HCT116 (cell line): ENCODE data around the gene PLS3. TPM values are rescaled to one million over a fixed set of nuclear protein-coding genes. Genes with fewer than 3 reads are reported as not detected.

ENCODE experiments used
- ATAC-seq: fragments of 200-7000 bp; cut with Tn5 transposase; 2 replicates; pipeline ENCODE4 v1.9.1; 2020; ENCODE audit warnings: mild to moderate bottlenecking, moderate library complexity
- BruUV-seq: library from RNA; stranded (reverse); fragments of 400-500 nt; replicated peaks from 2 replicates; lab custom pipeline; 2021; lab: Mats Ljungman, UMichigan
- CTCF ChIA-PET: fragments of 300-600 bp; sonication (Branson Sonifier 250); formaldehyde crosslinking; loops from one replicate; lab custom pipeline; 2021; ENCODE audit warnings: antibody characterized with exemption; lab: Charles Lee
- POLR2A ChIA-PET: fragments of 300-600, 350-600 bp; sonication (Branson Sonifier 250); formaldehyde crosslinking; loops from one replicate; lab custom pipeline; 2021; ENCODE audit warnings: antibody characterized with exemption; lab: Charles Lee
- RAD21 ChIA-PET, 2 experiments: fragments of 300-600 bp; sonication (Branson Sonifier 250); formaldehyde crosslinking; loops; one replicate each; lab custom pipeline; 2023; ENCODE audit warnings: low total read pairs in 2 of 2; ENCODE audit not compliant: uncharacterized antibody in 2 of 2, unreplicated experiment in 2 of 2, low non-redundant PET in 1 of 2; lab: Charles Lee
- DNase-seq: peaks from one replicate; pipeline ENCODE4 v3.0.0-alpha.2; 2010; ENCODE audit warnings: low read depth, low spot score
- H2AFZ ChIP-seq: fragments of 200-600 bp; shearing (Covaris generic), sonication (generic); 2 replicates; pipeline ENCODE4 v1.6.1; 2017; ENCODE audit warnings: low read depth, mixed run types, mixed read lengths, antibody characterized with exemption, low read length; ENCODE audit not compliant: poor library complexity, severe bottlenecking
- H3K27ac ChIP-seq: 2 replicates; pipeline ENCODE4 v1.5.1; 2012; ENCODE audit warnings: low read depth, low read length
- H3K27me3 ChIP-seq: fragments of 200-600 bp; sonication (generic); 2 replicates; pipeline ENCODE4 v1.6.1; 2016; ENCODE audit warnings: mixed run types, low read length, mixed read lengths; ENCODE audit not compliant: insufficient read depth
- H3K36me3 ChIP-seq, 2 experiments: fragments of 200-500 bp in 1 of 2; fragments of 200-600 bp in 1 of 2; sonication (Bioruptor generic) in 1 of 2; sonication (generic) in 1 of 2; 2 replicates each; pipeline versions ENCODE4 v1.5.1 to v1.6.1; 2014 to 2016; ENCODE audit warnings: low read length in 2 of 2, inconsistent platforms in 1 of 2, mixed read lengths in 1 of 2, mixed run types in 1 of 2; ENCODE audit not compliant: insufficient read depth in 2 of 2, control insufficient read depth in 1 of 2
- H3K4me1 ChIP-seq, 2 experiments: fragments of 200-600 bp in 1 of 2; sonication (generic) in 1 of 2; 2 replicates each; pipeline versions ENCODE4 v1.5.1 to v1.6.1; 2012 to 2017; ENCODE audit warnings: low read length in 2 of 2, inconsistent platforms in 1 of 2, mild to moderate bottlenecking in 1 of 2, mixed read lengths in 1 of 2, mixed run types in 1 of 2, moderate library complexity in 1 of 2; ENCODE audit not compliant: insufficient read depth in 2 of 2, control insufficient read depth in 1 of 2
- H3K4me2 ChIP-seq: fragments of 200-600 bp; sonication (generic); 2 replicates; pipeline ENCODE4 v1.6.1; 2017; ENCODE audit warnings: mixed run types, low read length, mixed read lengths
- H3K4me3 ChIP-seq, 2 experiments: fragments of 200-600 bp in 1 of 2; sonication (generic) in 1 of 2; replicated peaks in 1 of 2; 2 replicates each; pipeline ENCODE4 v1.5.1; 2011 to 2016; ENCODE audit warnings: low read length in 2 of 2, control low read depth in 1 of 2, low read depth in 1 of 2, mild to moderate bottlenecking in 1 of 2, mixed read lengths in 1 of 2, mixed run types in 1 of 2
- H3K79me2 ChIP-seq: fragments of 200-600 bp; sonication (generic); 2 replicates; pipeline ENCODE4 v1.6.1; 2017; ENCODE audit warnings: mild to moderate bottlenecking, mixed run types, low read length, moderate library complexity, mixed read lengths; ENCODE audit not compliant: insufficient read depth
- H3K9ac ChIP-seq: fragments of 200-600 bp; sonication (generic); 2 replicates; pipeline ENCODE4 v1.6.1; 2016; ENCODE audit warnings: low read length, mixed read lengths
- H3K9me2 ChIP-seq: fragments of 200-600 bp; sonication (generic), shearing (Covaris generic); 2 replicates; pipeline ENCODE4 v1.6.1; 2017; ENCODE audit warnings: mixed run types, mild to moderate bottlenecking, moderate library complexity; ENCODE audit not compliant: insufficient read depth
- H3K9me3 ChIP-seq, 2 experiments: fragments of 200-500 bp in 1 of 2; fragments of 200-600 bp in 1 of 2; sonication (Bioruptor generic) in 1 of 2; sonication (generic) in 1 of 2; 2 replicates each; pipeline ENCODE4 v1.6.1; 2014 to 2017; ENCODE audit warnings: low read length in 2 of 2, mixed read lengths in 2 of 2, inconsistent platforms in 1 of 2, low read depth in 1 of 2, mild to moderate bottlenecking in 1 of 2, mixed run types in 1 of 2, moderate library complexity in 1 of 2; ENCODE audit not compliant: control insufficient read depth in 1 of 2, insufficient read depth in 1 of 2
- H4K20me1 ChIP-seq: fragments of 200-600 bp; sonication (generic), shearing (Covaris generic); 2 replicates; pipeline ENCODE4 v1.6.1; 2017; ENCODE audit warnings: mixed run types, mild to moderate bottlenecking, moderate library complexity; ENCODE audit not compliant: insufficient read depth
- CBX3 ChIP-seq: IDR thresholded peaks from 2 replicates; pipeline ENCODE4 v1.6.1; 2012; ENCODE audit warnings: low read depth
- CEBPB ChIP-seq: IDR thresholded peaks from 2 replicates; pipeline ENCODE4 v1.6.1; 2012; ENCODE audit warnings: low read depth
- EGR1 ChIP-seq: IDR thresholded peaks from 2 replicates; pipeline ENCODE4 v1.6.1; 2012; ENCODE audit warnings: low read depth
- ELF1 ChIP-seq: IDR thresholded peaks from 2 replicates; pipeline ENCODE4 v1.6.1; 2012; ENCODE audit warnings: low read depth, borderline replicate concordance
- EZH2 ChIP-seq: fragments of 200-600 bp; sonication (generic); IDR thresholded peaks from 2 replicates; pipeline ENCODE4 v1.6.1; 2017; ENCODE audit warnings: antibody characterized with exemption, mixed run types
- JUND ChIP-seq: IDR thresholded peaks from 2 replicates; pipeline ENCODE4 v1.6.1; 2012
- POLR2A ChIP-seq: IDR thresholded peaks from 2 replicates; pipeline ENCODE4 v1.7.0; 2011; ENCODE audit warnings: borderline replicate concordance; ENCODE audit not compliant: insufficient read depth, insufficient read length; ENCODE audit errors: extremely low read depth
- POLR2AphosphoS5 ChIP-seq: IDR thresholded peaks from 2 replicates; pipeline ENCODE4 v1.6.1; 2011; ENCODE audit warnings: mild to moderate bottlenecking, low read depth, low read length, moderate library complexity
- RAD21 ChIP-seq: IDR thresholded peaks from 2 replicates; pipeline ENCODE4 v1.6.1; 2012; ENCODE audit warnings: low read depth, mild to moderate bottlenecking
- SP1 ChIP-seq: IDR thresholded peaks from 2 replicates; pipeline ENCODE4 v1.6.1; 2012; ENCODE audit warnings: low read depth
- TCF7L2 ChIP-seq: IDR thresholded peaks from 2 replicates; pipeline ENCODE4 v1.7.0; 2011; ENCODE audit warnings: borderline replicate concordance, inconsistent platforms; ENCODE audit not compliant: insufficient read depth, insufficient read length; ENCODE audit errors: extremely low read depth
- ZFX ChIP-seq: fragments of 450-650 bp; IDR thresholded peaks from 2 replicates; pipeline ENCODE4 v1.6.1; 2017
- ZNF274 ChIP-seq: fragments of 200-500 bp; sonication (Bioruptor generic); IDR thresholded peaks from 2 replicates; pipeline ENCODE4 v1.6.1; 2014; ENCODE audit warnings: mild to moderate bottlenecking, low read depth, low read length, inconsistent platforms
- intact Hi-C: fragments of 100-400 bp; cut with micrococcal nuclease; formaldehyde crosslinking; loops from 2 replicates; pipeline ENCODE4 v1.10.0; 2022
- total RNA-seq: library from RNA; stranded (reverse); gene quantifications from one replicate; pipeline ENCODE4 v1.2.1, GENCODE V29; 2021; ENCODE audit not compliant: unreplicated experiment
- TF ChIP-seq, protein P1 (sequence below): IDR thresholded peaks from 2 replicates; pipeline ENCODE4 v1.6.1; 2012; ENCODE audit warnings: low read depth
- TF ChIP-seq, protein P2 (sequence below), 3 experiments: fragments of 200-600 bp in 1 of 3; sonication (generic) in 1 of 3; IDR thresholded peaks in 2 of 3; conservative IDR thresholded peaks in 1 of 3; 2 replicates each; pipeline ENCODE4 v1.5.1; 2012 to 2017; ENCODE audit warnings: low read depth in 2 of 3, low read length in 2 of 3, antibody characterized with exemption in 1 of 3, borderline replicate concordance in 1 of 3, control low read depth in 1 of 3, mild to moderate bottlenecking in 1 of 3, mixed read lengths in 1 of 3, mixed run types in 1 of 3, moderate library complexity in 1 of 3; ENCODE audit not compliant: insufficient read depth in 1 of 3
- TF ChIP-seq, protein P3 (sequence below): IDR thresholded peaks from 2 replicates; pipeline ENCODE4 v1.6.1; 2012

PLS3 gene
- total RNA-seq, 1 experiment from 2014 or later = 50.8 TPM

DNA sequence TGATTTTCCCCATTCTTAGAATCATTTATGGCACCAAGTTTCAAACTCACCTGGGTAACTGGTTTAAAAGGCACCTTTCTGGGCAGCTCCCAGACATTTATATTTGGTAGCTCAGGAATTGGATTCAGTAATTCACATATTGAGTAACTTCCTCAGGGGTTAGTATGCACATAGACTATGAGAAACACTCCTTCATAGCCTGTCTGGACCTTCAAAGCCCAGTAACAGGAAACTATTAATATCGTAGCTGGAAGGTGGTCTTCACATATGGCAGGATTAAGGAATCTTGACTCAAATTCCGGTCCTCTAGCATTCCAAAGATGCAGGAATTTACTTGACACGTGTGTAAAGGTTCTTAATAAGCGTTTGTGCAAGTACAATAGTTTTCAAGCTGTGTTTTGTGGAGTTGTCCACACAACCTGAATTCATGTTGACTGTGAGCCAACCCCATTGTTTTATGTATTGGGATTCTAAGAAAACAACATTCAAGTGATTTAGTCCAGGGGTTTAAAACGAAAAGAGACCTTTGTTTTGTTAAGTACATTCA lies 78.4 kb downstream of the PLS3 start:
- ChIA-PET POLR2A (no interaction called here), CTCF (no interaction called here), RAD21 (no interaction called here)
- no peak for TF ChIP-seq RAD21
- TF ChIP-seq EZH2 = no peak
- no peak for TF ChIP-seq POLR2A
- TF ChIP-seq CBX3 = no peak
- TF ChIP-seq EGR1 = no peak
- TF ChIP-seq POLR2AphosphoS5 = no peak
- no peak for TF ChIP-seq TCF7L2
- TF ChIP-seq, protein P1, sequence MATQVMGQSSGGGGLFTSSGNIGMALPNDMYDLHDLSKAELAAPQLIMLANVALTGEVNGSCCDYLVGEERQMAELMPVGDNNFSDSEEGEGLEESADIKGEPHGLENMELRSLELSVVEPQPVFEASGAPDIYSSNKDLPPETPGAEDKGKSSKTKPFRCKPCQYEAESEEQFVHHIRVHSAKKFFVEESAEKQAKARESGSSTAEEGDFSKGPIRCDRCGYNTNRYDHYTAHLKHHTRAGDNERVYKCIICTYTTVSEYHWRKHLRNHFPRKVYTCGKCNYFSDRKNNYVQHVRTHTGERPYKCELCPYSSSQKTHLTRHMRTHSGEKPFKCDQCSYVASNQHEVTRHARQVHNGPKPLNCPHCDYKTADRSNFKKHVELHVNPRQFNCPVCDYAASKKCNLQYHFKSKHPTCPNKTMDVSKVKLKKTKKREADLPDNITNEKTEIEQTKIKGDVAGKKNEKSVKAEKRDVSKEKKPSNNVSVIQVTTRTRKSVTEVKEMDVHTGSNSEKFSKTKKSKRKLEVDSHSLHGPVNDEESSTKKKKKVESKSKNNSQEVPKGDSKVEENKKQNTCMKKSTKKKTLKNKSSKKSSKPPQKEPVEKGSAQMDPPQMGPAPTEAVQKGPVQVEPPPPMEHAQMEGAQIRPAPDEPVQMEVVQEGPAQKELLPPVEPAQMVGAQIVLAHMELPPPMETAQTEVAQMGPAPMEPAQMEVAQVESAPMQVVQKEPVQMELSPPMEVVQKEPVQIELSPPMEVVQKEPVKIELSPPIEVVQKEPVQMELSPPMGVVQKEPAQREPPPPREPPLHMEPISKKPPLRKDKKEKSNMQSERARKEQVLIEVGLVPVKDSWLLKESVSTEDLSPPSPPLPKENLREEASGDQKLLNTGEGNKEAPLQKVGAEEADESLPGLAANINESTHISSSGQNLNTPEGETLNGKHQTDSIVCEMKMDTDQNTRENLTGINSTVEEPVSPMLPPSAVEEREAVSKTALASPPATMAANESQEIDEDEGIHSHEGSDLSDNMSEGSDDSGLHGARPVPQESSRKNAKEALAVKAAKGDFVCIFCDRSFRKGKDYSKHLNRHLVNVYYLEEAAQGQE = no peak
- TF ChIP-seq, protein P2, sequence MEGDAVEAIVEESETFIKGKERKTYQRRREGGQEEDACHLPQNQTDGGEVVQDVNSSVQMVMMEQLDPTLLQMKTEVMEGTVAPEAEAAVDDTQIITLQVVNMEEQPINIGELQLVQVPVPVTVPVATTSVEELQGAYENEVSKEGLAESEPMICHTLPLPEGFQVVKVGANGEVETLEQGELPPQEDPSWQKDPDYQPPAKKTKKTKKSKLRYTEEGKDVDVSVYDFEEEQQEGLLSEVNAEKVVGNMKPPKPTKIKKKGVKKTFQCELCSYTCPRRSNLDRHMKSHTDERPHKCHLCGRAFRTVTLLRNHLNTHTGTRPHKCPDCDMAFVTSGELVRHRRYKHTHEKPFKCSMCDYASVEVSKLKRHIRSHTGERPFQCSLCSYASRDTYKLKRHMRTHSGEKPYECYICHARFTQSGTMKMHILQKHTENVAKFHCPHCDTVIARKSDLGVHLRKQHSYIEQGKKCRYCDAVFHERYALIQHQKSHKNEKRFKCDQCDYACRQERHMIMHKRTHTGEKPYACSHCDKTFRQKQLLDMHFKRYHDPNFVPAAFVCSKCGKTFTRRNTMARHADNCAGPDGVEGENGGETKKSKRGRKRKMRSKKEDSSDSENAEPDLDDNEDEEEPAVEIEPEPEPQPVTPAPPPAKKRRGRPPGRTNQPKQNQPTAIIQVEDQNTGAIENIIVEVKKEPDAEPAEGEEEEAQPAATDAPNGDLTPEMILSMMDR (IDR thresholded peaks at IDR 0.05 in 2 of 3, conservative IDR thresholded peaks at IDR 0.05 in 1 of 3; ENCODE audit: borderline replicate concordance in 1 of 3, insufficient read depth in 1 of 3, low read depth in 2 of 3, low read length in 2 of 3) = no peak
- TF ChIP-seq ELF1 = no peak
- no peak for TF ChIP-seq ZFX
- TF ChIP-seq, protein P3, sequence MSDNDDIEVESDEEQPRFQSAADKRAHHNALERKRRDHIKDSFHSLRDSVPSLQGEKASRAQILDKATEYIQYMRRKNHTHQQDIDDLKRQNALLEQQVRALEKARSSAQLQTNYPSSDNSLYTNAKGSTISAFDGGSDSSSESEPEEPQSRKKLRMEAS = no peak
- TF ChIP-seq JUND = no peak
- no peak for TF ChIP-seq CEBPB
- no peak for TF ChIP-seq SP1
- no peak for TF ChIP-seq ZNF274
- DNase-seq = no peak
- Histone ChIP-seq H3K27ac (no peak overlapping the region), H3K4me2 (no peak overlapping the region), H3K9me2 (no peaks in the 10 kb centered on the region), H3K4me1 (no peaks in the 10 kb centered on the region), H3K4me3 (no peak overlapping the region), H3K27me3 (no peaks in the 10 kb centered on the region), H2AFZ (no peak overlapping the region), H3K9me3 (no peaks in the 10 kb centered on the region), H3K36me3 (no peaks in the 10 kb centered on the region; a peak in 1 of 4 replicates), H3K9ac (no peak overlapping the region), H3K79me2 (no peaks in the 10 kb centered on the region), H4K20me1 (no peaks in the 10 kb centered on the region)
- intact Hi-C loops = no loop called here
- BruUV-seq = no TSS peak
- no peak for ATAC-seq
